HEK293T (cell line): ENCODE data around the gene ZNF568.

Experiments used
- CTCF ChIA-PET: fragments of 350-600 bp; formaldehyde crosslinking; extraction: SDS; loops from one replicate; lab custom pipeline; 2021; ENCODE audit warnings: antibody characterized with exemption, inconsistent platforms; lab: Yijun Ruan, JAX
- POLR2A ChIA-PET: fragments of 350-600 bp; formaldehyde crosslinking; extraction: SDS; loops from one replicate; lab custom pipeline; 2020; ENCODE audit warnings: antibody characterized with exemption, inconsistent platforms; lab: Yijun Ruan, JAX
- DNase-seq: peaks from one replicate; pipeline ENCODE4 v3.0.0; 2012; ENCODE audit warnings: mixed read lengths; ENCODE audit errors: extremely low spot score
- ELF4 ChIP-seq: fragments of 450-650 bp; IDR thresholded peaks from 2 replicates; pipeline ENCODE4 v1.6.1; 2017; ENCODE audit warnings: antibody characterized with exemption
- LEF1 ChIP-seq: fragments of 450-650 bp; IDR thresholded peaks from 2 replicates; pipeline ENCODE4 v1.6.1; 2017; ENCODE audit warnings: mild to moderate bottlenecking, borderline replicate concordance

Gene ZNF568

GRCh38 chr19:37045140-37045539 lies 129.0 kb downstream of the ZNF568 start:
- CTCF ChIA-PET = no interaction called here
- TF ChIP-seq ELF4 = no peak
- no peak for TF ChIP-seq LEF1
- DNase-seq = no peak
- POLR2A ChIA-PET = no interaction called here
